Measurements from ENCODE around the gene ANKRD55. TPM values are rescaled to one million over a fixed set of nuclear protein-coding genes. Genes with fewer than 3 reads are reported as not detected.

Gene ANKRD55
- total and polyA plus RNA-seq, 12 donors, result 0.01 to 0.72 TPM; not detected in 10

DNA sequence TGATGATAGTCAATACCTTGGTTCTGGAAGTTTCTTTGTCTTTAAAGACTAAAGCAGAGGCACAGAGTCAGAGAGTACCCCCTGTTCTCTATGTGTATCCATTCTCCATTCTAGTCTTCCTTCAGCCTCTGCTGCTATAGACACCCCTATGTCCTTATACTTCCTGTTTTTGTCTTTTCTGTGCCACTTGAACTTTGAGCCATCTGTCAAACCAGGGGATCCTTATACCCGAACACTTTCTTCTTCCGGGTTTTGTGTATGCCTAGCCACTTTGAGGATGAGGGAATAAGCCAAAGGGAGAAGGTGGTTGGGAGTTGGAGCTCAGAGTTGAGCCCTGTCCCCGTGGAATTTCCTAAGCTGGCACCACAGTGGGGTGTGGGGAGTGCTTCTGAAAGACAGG is 177.3 kb downstream of the ANKRD55 start:
- H3K9me3 ChIP-seq, result peaks cover 0 to 13% (median 0%) of the 10 kb centered on the region in 11 donors
- 80 to 85% methylated on average over 3 of the region's 3 CpGs for WGBS, 2 donors
- H3K36me3 ChIP-seq, result no peaks in the 10 kb centered on the region
- H3K4me1 ChIP-seq, result peaks cover 0 to 26% (median 11%) of the 10 kb centered on the region in 9 donors
- H3K4me3 ChIP-seq, result no peak overlapping the region
- intact Hi-C loops (cut with DNase I), result no loop called here
- TF ChIP-seq, protein P1, sequence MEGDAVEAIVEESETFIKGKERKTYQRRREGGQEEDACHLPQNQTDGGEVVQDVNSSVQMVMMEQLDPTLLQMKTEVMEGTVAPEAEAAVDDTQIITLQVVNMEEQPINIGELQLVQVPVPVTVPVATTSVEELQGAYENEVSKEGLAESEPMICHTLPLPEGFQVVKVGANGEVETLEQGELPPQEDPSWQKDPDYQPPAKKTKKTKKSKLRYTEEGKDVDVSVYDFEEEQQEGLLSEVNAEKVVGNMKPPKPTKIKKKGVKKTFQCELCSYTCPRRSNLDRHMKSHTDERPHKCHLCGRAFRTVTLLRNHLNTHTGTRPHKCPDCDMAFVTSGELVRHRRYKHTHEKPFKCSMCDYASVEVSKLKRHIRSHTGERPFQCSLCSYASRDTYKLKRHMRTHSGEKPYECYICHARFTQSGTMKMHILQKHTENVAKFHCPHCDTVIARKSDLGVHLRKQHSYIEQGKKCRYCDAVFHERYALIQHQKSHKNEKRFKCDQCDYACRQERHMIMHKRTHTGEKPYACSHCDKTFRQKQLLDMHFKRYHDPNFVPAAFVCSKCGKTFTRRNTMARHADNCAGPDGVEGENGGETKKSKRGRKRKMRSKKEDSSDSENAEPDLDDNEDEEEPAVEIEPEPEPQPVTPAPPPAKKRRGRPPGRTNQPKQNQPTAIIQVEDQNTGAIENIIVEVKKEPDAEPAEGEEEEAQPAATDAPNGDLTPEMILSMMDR (IDR thresholded peaks at IDR 0.05), result no peak
- no peak overlapping the region for H3K27ac ChIP-seq
- no peak for ATAC-seq
- no peaks in the 10 kb centered on the region for H3K27me3 ChIP-seq
- no peak for DNase-seq

DNA sequence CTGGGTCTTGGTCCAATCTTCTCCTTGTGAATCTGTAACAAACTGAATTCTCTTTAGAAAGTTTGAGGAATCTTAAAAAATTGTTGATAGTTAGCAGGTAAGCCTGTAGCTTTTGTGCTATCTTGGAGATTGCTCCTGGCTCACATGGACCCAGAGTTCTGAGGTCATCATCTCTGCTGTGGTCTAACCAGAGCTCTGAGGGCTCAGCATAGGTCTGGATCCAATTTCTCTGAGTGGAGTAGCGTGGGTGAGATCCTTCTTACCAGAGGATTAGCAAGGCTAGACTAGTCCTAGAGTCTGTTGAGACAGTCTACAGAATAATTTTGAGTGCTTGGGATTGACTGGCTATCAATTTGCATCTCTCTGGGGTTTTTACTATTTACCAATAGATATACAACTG is 177.8 kb downstream of the ANKRD55 start:
- DNase-seq, result no peak
- Histone ChIP-seq H3K36me3 (no peaks in the 10 kb centered on the region), H3K9me3 (peaks cover 0 to 13% (median 0%) of the 10 kb centered on the region in 11 donors), H3K4me1 (peaks cover 0 to 31% (median 16%) of the 10 kb centered on the region in 9 donors), H3K27me3 (no peaks in the 10 kb centered on the region), H3K27ac (no peak overlapping the region), H3K4me3 (no peak overlapping the region)
- 90 to 96% methylated on average over 1 of the region's 1 CpG for WGBS, 2 donors
- TF ChIP-seq, protein P1 (IDR thresholded peaks at IDR 0.05), result no peak
- ATAC-seq, result no peak
- intact Hi-C loops (cut with DNase I), result no loop called here

DNA sequence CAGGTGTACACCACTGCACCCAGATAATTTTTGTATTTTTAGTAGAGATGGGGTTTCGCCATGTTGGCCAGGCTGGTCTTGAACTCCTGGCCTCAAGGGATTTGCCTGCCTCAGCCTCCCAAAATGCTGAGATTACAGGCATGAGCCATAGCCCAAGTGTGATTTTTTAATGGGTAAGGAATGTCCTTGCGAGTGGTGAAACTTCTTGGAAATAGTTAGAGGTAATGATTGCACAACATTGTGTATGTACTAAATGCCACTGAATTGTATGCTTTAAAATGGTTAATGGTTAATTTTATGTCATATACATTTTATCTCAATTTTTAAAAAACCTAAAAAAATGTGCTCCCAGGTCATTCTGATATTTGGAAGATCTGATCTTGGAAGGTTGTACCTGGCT is 178.5 kb downstream of the ANKRD55 start:
- ATAC-seq (no peak), DNase-seq (no peak)
- H3K4me3 ChIP-seq, result no peak overlapping the region
- peaks cover 0 to 37% (median 23%) of the 10 kb centered on the region in 9 donors for H3K4me1 ChIP-seq
- TF ChIP-seq, protein P1 (IDR thresholded peaks at IDR 0.05), result no peak
- peaks cover 0 to 13% (median 0%) of the 10 kb centered on the region in 11 donors for H3K9me3 ChIP-seq
- H3K27me3 ChIP-seq, result no peaks in the 10 kb centered on the region
- no peaks in the 10 kb centered on the region for H3K36me3 ChIP-seq
- 93 to 98% methylated on average over 2 of the region's 2 CpGs for WGBS, 2 donors
- no peak overlapping the region for H3K27ac ChIP-seq
- intact Hi-C loops (cut with DNase I), result no loop called here

DNA sequence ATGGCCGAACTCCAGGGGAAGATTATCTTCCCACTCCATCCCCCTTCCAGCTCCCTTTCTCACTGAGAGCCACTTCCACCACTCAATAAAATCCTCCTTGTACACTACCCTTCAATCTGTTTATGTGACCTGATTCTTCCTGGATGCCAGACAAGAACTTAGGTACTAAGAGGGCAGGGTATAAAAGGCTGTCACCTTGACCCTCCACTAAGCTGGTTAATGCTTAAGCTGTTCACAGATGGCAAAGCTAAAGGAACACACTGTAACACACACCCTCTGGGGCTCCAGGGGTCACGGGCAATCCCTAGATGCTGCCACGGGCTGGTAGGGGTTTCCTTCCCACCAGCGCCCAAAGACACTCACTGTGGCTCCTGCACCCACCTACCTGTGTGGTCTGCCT is 179.8 kb downstream of the ANKRD55 start:
- ATAC-seq (no peak), DNase-seq (no peak)
- no peak overlapping the region for H3K27ac ChIP-seq
- H3K9me3 ChIP-seq, result peaks cover 0 to 13% (median 0%) of the 10 kb centered on the region in 11 donors
- H3K4me1 ChIP-seq, result peaks cover 0 to 31% (median 19%) of the 10 kb centered on the region in 9 donors
- H3K27me3 ChIP-seq, result no peaks in the 10 kb centered on the region
- intact Hi-C loops (cut with DNase I), result no loop called here
- H3K4me3 ChIP-seq, result no peak overlapping the region
- TF ChIP-seq, protein P1 (IDR thresholded peaks at IDR 0.05), result no peak
- no peaks in the 10 kb centered on the region for H3K36me3 ChIP-seq
- WGBS, 2 donors, result 99% methylated on average over 4 of the region's 4 CpGs
